Osteoblast (primary cell): ENCODE measurements around the gene SHLD2. TPM values are rescaled to one million over a fixed set of nuclear protein-coding genes. Genes with fewer than 3 reads are reported as not detected.
A peak's percentile ranks its signal among the peaks of the same experiment; 100 is the strongest.

ENCODE experiments used
- DNase-seq: peaks from one replicate; pipeline ENCODE4 v3.0.0; 2011; ENCODE audit warnings: low spot score, mixed read lengths; ENCODE audit not compliant: insufficient read length; ENCODE audit errors: missing footprints
- H2AFZ ChIP-seq: 2 replicates; pipeline ENCODE4 v1.6.0; 2011; ENCODE audit warnings: mild to moderate bottlenecking, low read length
- H3K27ac ChIP-seq: 2 replicates; pipeline ENCODE4 v1.5.1; 2011; ENCODE audit warnings: mild to moderate bottlenecking, low read depth, low read length, moderate library complexity
- H3K27me3 ChIP-seq: 2 replicates; pipeline ENCODE4 v1.6.0; 2012; ENCODE audit warnings: mild to moderate bottlenecking, control low read depth, inconsistent platforms, low read length, moderate library complexity; ENCODE audit not compliant: insufficient read depth
- H3K36me3 ChIP-seq: 2 replicates; pipeline ENCODE4 v1.5.1; 2011; ENCODE audit warnings: mild to moderate bottlenecking, low read length, control low read depth, moderate library complexity; ENCODE audit not compliant: insufficient read depth
- H3K4me1 ChIP-seq: 2 replicates; pipeline ENCODE4 v1.5.1; 2011; ENCODE audit warnings: mild to moderate bottlenecking, low read length, control low read depth, moderate library complexity; ENCODE audit not compliant: insufficient read depth
- H3K4me2 ChIP-seq: 2 replicates; pipeline ENCODE4 v1.6.0; 2011; ENCODE audit warnings: mild to moderate bottlenecking, low read length; ENCODE audit not compliant: insufficient read depth
- H3K4me3 ChIP-seq: fragments of 200-600 bp; sonication (generic); 3 replicates; pipeline ENCODE4 v1.5.1; 2012; ENCODE audit warnings: mild to moderate bottlenecking, low read length, inconsistent platforms; ENCODE audit not compliant: insufficient read depth
- H3K79me2 ChIP-seq: 2 replicates; pipeline ENCODE4 v1.6.0; 2012; ENCODE audit warnings: mild to moderate bottlenecking, low read length, control low read depth, inconsistent platforms; ENCODE audit not compliant: insufficient read depth
- H3K9me3 ChIP-seq: 2 replicates; pipeline ENCODE4 v1.5.1; 2011; ENCODE audit warnings: low read depth, low read length, control low read depth
- H4K20me1 ChIP-seq: 2 replicates; pipeline ENCODE4 v1.6.0; 2012; ENCODE audit warnings: mild to moderate bottlenecking, low read length, control low read depth; ENCODE audit not compliant: insufficient read depth
- total RNA-seq: library from RNA; depleted of rRNA; stranded (reverse); fragments of >200 nt; gene quantifications from 2 replicates; pipeline ENCODE4 v1.2.3, GENCODE V29; 2012
- TF ChIP-seq, protein P1 (sequence below): IDR thresholded peaks from 2 replicates; pipeline ENCODE4 v1.5.1; 2011; ENCODE audit warnings: mild to moderate bottlenecking, low read depth, low read length, moderate library complexity; ENCODE audit errors: extremely low read depth

SHLD2 gene
- total RNA-seq, 1 donor = 40.9 TPM

- Histone ChIP-seq H3K36me3 (peaks cover 57% of the 10 kb centered on the region), H3K4me3 (no peak overlapping the region), H3K79me2 (no peaks in the 10 kb centered on the region), H3K9me3 (no peaks in the 10 kb centered on the region), H3K4me2 (no peak overlapping the region), H3K4me1 (no peaks in the 10 kb centered on the region), H2AFZ (no peak overlapping the region), H3K27ac (no peak overlapping the region), H3K27me3 (no peaks in the 10 kb centered on the region), H4K20me1 (no peaks in the 10 kb centered on the region)
- peak; percentile 22 for DNase-seq
- TF ChIP-seq, protein P1, sequence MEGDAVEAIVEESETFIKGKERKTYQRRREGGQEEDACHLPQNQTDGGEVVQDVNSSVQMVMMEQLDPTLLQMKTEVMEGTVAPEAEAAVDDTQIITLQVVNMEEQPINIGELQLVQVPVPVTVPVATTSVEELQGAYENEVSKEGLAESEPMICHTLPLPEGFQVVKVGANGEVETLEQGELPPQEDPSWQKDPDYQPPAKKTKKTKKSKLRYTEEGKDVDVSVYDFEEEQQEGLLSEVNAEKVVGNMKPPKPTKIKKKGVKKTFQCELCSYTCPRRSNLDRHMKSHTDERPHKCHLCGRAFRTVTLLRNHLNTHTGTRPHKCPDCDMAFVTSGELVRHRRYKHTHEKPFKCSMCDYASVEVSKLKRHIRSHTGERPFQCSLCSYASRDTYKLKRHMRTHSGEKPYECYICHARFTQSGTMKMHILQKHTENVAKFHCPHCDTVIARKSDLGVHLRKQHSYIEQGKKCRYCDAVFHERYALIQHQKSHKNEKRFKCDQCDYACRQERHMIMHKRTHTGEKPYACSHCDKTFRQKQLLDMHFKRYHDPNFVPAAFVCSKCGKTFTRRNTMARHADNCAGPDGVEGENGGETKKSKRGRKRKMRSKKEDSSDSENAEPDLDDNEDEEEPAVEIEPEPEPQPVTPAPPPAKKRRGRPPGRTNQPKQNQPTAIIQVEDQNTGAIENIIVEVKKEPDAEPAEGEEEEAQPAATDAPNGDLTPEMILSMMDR = no peak
Observed at GRCh38 chr10:87064651-87065050, 30.4 kb upstream of the SHLD2 start.

- Histone ChIP-seq H4K20me1 (no peaks in the 10 kb centered on the region), H3K36me3 (peaks cover 53% of the 10 kb centered on the region)
- DNase-seq = no peak
Observed at GRCh38 chr10:87066178-87066577, 28.8 kb upstream of the SHLD2 start.

GRCh38 chr10:87066865-87067264 lies 28.1 kb upstream of the SHLD2 start:
- Histone ChIP-seq H3K27me3 (no peaks in the 10 kb centered on the region), H3K36me3 (peaks cover 53% of the 10 kb centered on the region), H4K20me1 (no peaks in the 10 kb centered on the region), H3K4me3 (no peak overlapping the region), H2AFZ (no peak overlapping the region), H3K79me2 (no peaks in the 10 kb centered on the region), H3K9me3 (no peaks in the 10 kb centered on the region), H3K4me1 (no peaks in the 10 kb centered on the region), H3K4me2 (no peak overlapping the region), H3K27ac (no peak overlapping the region)
- DNase-seq = no peak
- TF ChIP-seq, protein P1 = no peak

More at GRCh38 chr10:87066178-87066577, 28.8 kb upstream of the SHLD2 start:
- TF ChIP-seq, protein P1 = no peak
- no peaks in the 10 kb centered on the region for H3K9me3 ChIP-seq
- no peak overlapping the region for H3K4me2 ChIP-seq
- no peak overlapping the region for H3K4me3 ChIP-seq
- no peak overlapping the region for H3K27ac ChIP-seq
- H3K4me1 ChIP-seq = no peaks in the 10 kb centered on the region
- no peaks in the 10 kb centered on the region for H3K79me2 ChIP-seq
- no peak overlapping the region for H2AFZ ChIP-seq
- no peaks in the 10 kb centered on the region for H3K27me3 ChIP-seq

- no peaks in the 10 kb centered on the region for H3K4me1 ChIP-seq
- H3K27me3 ChIP-seq = no peaks in the 10 kb centered on the region
- no peaks in the 10 kb centered on the region for H3K79me2 ChIP-seq
- H3K9me3 ChIP-seq = no peaks in the 10 kb centered on the region
- no peaks in the 10 kb centered on the region for H4K20me1 ChIP-seq
- H3K36me3 ChIP-seq = peaks cover 49% of the 10 kb centered on the region
- DNase-seq = no peak
- H2AFZ ChIP-seq = no peak overlapping the region
- TF ChIP-seq, protein P1 = no peak
- H3K4me2 ChIP-seq = no peak overlapping the region
- no peak overlapping the region for H3K4me3 ChIP-seq
- H3K27ac ChIP-seq = no peak overlapping the region
Observed at GRCh38 chr10:87068281-87068680, 26.7 kb upstream of the SHLD2 start.
